H9 (cell line): ENCODE data around the gene IBA57. TPM values are rescaled to one million over a fixed set of nuclear protein-coding genes. Genes with fewer than 3 reads are reported as not detected.

Experiments used
- DNase-seq: peaks from one replicate; pipeline ENCODE4 v3.0.0-alpha.2; 2017
- H2AFZ ChIP-seq: one replicate; pipeline ENCODE4 v1.6.1; 2013; ENCODE audit warnings: mild to moderate bottlenecking, low read length, control low read depth, moderate library complexity
- H2AK5ac ChIP-seq: 2 replicates; pipeline ENCODE4 v1.6.1; 2013; ENCODE audit warnings: low read length, control low read depth, mixed read lengths; ENCODE audit not compliant: insufficient read length
- H2BK120ac ChIP-seq: one replicate; pipeline ENCODE4 v1.6.1; 2013; ENCODE audit warnings: low read depth, mild to moderate bottlenecking, low read length, control low read depth, inconsistent platforms; ENCODE audit not compliant: poor library complexity, severe bottlenecking
- H2BK12ac ChIP-seq: 2 replicates; pipeline ENCODE4 v1.6.1; 2013; ENCODE audit warnings: low read length, control low read depth, mixed read lengths, low read depth; ENCODE audit not compliant: insufficient read length
- H2BK15ac ChIP-seq: 2 replicates; pipeline ENCODE4 v1.6.1; 2013; ENCODE audit warnings: low read depth, low read length, control low read depth
- H2BK20ac ChIP-seq: one replicate; pipeline ENCODE4 v1.6.1; 2013; ENCODE audit warnings: low read depth, mild to moderate bottlenecking, low read length, control low read depth, inconsistent platforms; ENCODE audit not compliant: poor library complexity, severe bottlenecking
- H2BK5ac ChIP-seq: 2 replicates; pipeline ENCODE4 v1.6.1; 2013; ENCODE audit warnings: low read length, control low read depth, mixed read lengths; ENCODE audit not compliant: insufficient read length
- H3K14ac ChIP-seq: 2 replicates; pipeline ENCODE4 v1.6.1; 2013; ENCODE audit warnings: low read length, control low read depth; ENCODE audit not compliant: insufficient read depth
- H3K18ac ChIP-seq: 2 replicates; pipeline ENCODE4 v1.6.1; 2013; ENCODE audit warnings: low read depth, mild to moderate bottlenecking, mixed read lengths, low read length, control low read depth; ENCODE audit not compliant: insufficient read length
- H3K23ac ChIP-seq: 2 replicates; pipeline ENCODE4 v1.6.1; 2013; ENCODE audit warnings: low read length, control low read depth, mixed read lengths, low read depth; ENCODE audit not compliant: insufficient read length
- H3K23me2 ChIP-seq: 2 replicates; pipeline ENCODE4 v1.6.1; 2013; ENCODE audit warnings: low read depth, mild to moderate bottlenecking, mixed read lengths, low read length, control low read depth; ENCODE audit not compliant: insufficient read length, poor library complexity, severe bottlenecking
- H3K27ac ChIP-seq: 2 replicates; pipeline ENCODE4 v1.5.1; 2013; ENCODE audit warnings: low read length, control low read depth, mixed read lengths, low read depth; ENCODE audit not compliant: insufficient read length
- H3K27me3 ChIP-seq: 2 replicates; pipeline ENCODE4 v1.6.1; 2013; ENCODE audit warnings: low read length, control low read depth, inconsistent platforms; ENCODE audit not compliant: insufficient read depth
- H3K4ac ChIP-seq: 2 replicates; pipeline ENCODE4 v1.6.1; 2013; ENCODE audit warnings: low read depth, mild to moderate bottlenecking, control low read depth, inconsistent platforms, low read length, moderate library complexity
- H3K4me1 ChIP-seq: 2 replicates; pipeline ENCODE4 v1.6.1; 2013; ENCODE audit warnings: low read length, control low read depth, inconsistent platforms; ENCODE audit not compliant: insufficient read depth
- H3K4me2 ChIP-seq: 2 replicates; pipeline ENCODE4 v1.6.1; 2013; ENCODE audit warnings: low read length, control low read depth, mixed read lengths; ENCODE audit not compliant: insufficient read length, insufficient read depth
- H3K56ac ChIP-seq: 2 replicates; pipeline ENCODE4 v1.6.1; 2013; ENCODE audit warnings: low read depth, mild to moderate bottlenecking, mixed read lengths, low read length, control low read depth; ENCODE audit not compliant: insufficient read length
- H3K79me1 ChIP-seq: 2 replicates; pipeline ENCODE4 v1.6.1; 2013; ENCODE audit warnings: low read depth, mild to moderate bottlenecking, moderate library complexity, low read length, control low read depth, inconsistent platforms; ENCODE audit not compliant: insufficient read depth, poor library complexity, severe bottlenecking
- H3K79me2 ChIP-seq: 2 replicates; pipeline ENCODE4 v1.6.1; 2013; ENCODE audit warnings: low read length, control low read depth, inconsistent platforms; ENCODE audit not compliant: insufficient read depth
- H3K9ac ChIP-seq: 2 replicates; pipeline ENCODE4 v1.6.1; 2013; ENCODE audit warnings: low read length, control low read depth, mixed read lengths; ENCODE audit not compliant: insufficient read length; ENCODE audit errors: extremely low read depth
- H3K9me3 ChIP-seq: one replicate; pipeline ENCODE4 v1.6.1; 2013; ENCODE audit warnings: low read depth, low read length, inconsistent platforms; ENCODE audit not compliant: control insufficient read depth
- H3T11ph ChIP-seq: one replicate; pipeline ENCODE4 v1.6.1; 2013; ENCODE audit warnings: mild to moderate bottlenecking, low read length, control low read depth, inconsistent platforms
- H4K20me1 ChIP-seq: one replicate; pipeline ENCODE4 v1.6.1; 2013; ENCODE audit not compliant: control insufficient read depth, insufficient read length, insufficient read depth
- H4K5ac ChIP-seq: 2 replicates; pipeline ENCODE4 v1.6.1; 2013; ENCODE audit warnings: low read depth, mild to moderate bottlenecking, mixed read lengths, low read length, control low read depth; ENCODE audit not compliant: insufficient read length
- H4K8ac ChIP-seq: replicated peaks from 2 replicates; pipeline ENCODE4 v1.6.1; 2013; ENCODE audit warnings: low read length, control low read depth, mixed read lengths, low read depth; ENCODE audit not compliant: insufficient read length
- H4K91ac ChIP-seq: 2 replicates; pipeline ENCODE4 v1.6.1; 2013; ENCODE audit warnings: low read depth, mild to moderate bottlenecking, moderate library complexity, mixed read lengths, low read length, control low read depth; ENCODE audit not compliant: insufficient read length
- H3K27ac Mint-ChIP-seq, 3 experiments: 2 replicates in 2 of 3; 3 replicates in 1 of 3; pipeline ENCODE4 v1.8.0; 2020 to 2021; ENCODE audit warnings: mixed read lengths in 3 of 3, mild to moderate bottlenecking in 1 of 3, moderate library complexity in 1 of 3
- H3K27me3 Mint-ChIP-seq: 2 replicates; pipeline ENCODE4 v1.8.0; 2021; ENCODE audit warnings: low read depth, mild to moderate bottlenecking, moderate library complexity, mixed read lengths
- H3K36me3 Mint-ChIP-seq, 3 experiments: 2 replicates in 2 of 3; 3 replicates in 1 of 3; pipeline ENCODE4 v1.8.0; 2020 to 2021; ENCODE audit warnings: low read depth in 3 of 3, mixed read lengths in 3 of 3; ENCODE audit not compliant: insufficient read depth in 1 of 3
- H3K4me1 Mint-ChIP-seq, 2 experiments: 2 replicates each; pipeline ENCODE4 v1.8.0; 2020; ENCODE audit warnings: mixed read lengths in 2 of 2
- H3K4me3 Mint-ChIP-seq, 2 experiments: 2 replicates in 1 of 2; 3 replicates in 1 of 2; pipeline ENCODE4 v1.8.0; 2020 to 2021; ENCODE audit warnings: mild to moderate bottlenecking in 2 of 2, mixed read lengths in 2 of 2, moderate library complexity in 1 of 2
- H3K9me3 Mint-ChIP-seq, 2 experiments: 2 replicates in 1 of 2; 3 replicates in 1 of 2; pipeline ENCODE4 v1.8.0; 2020; ENCODE audit warnings: mild to moderate bottlenecking in 2 of 2, mixed read lengths in 2 of 2, moderate library complexity in 1 of 2
- WGBS: extraction: QIAGEN DNeasy Blood & Tissue Kit; methylation state at CpG from one replicate; pipeline ENCODE4 v1.1.7; 2013; ENCODE audit warnings: missing lambda C conversion rate, low lambda C conversion rate, mixed read lengths; ENCODE audit not compliant: insufficient read length; ENCODE audit errors: extremely low coverage; 5-methylcytosine and 5-hydroxymethylcytosine counted together
- total RNA-seq: library from RNA; stranded (reverse); gene quantifications from 2 replicates; pipeline ENCODE4 v1.2.1, GENCODE V29; 2021
- TF ChIP-seq, protein P1 (sequence below): fragments of 200-600 bp; sonication (generic); conservative IDR thresholded peaks from 3 replicates; pipeline ENCODE4 v1.8.0; 2021; ENCODE audit warnings: antibody characterized with exemption, mild to moderate bottlenecking

The IBA57 gene
- total RNA-seq, 1 experiment from 2014 or later: 12.6 TPM

DNA sequence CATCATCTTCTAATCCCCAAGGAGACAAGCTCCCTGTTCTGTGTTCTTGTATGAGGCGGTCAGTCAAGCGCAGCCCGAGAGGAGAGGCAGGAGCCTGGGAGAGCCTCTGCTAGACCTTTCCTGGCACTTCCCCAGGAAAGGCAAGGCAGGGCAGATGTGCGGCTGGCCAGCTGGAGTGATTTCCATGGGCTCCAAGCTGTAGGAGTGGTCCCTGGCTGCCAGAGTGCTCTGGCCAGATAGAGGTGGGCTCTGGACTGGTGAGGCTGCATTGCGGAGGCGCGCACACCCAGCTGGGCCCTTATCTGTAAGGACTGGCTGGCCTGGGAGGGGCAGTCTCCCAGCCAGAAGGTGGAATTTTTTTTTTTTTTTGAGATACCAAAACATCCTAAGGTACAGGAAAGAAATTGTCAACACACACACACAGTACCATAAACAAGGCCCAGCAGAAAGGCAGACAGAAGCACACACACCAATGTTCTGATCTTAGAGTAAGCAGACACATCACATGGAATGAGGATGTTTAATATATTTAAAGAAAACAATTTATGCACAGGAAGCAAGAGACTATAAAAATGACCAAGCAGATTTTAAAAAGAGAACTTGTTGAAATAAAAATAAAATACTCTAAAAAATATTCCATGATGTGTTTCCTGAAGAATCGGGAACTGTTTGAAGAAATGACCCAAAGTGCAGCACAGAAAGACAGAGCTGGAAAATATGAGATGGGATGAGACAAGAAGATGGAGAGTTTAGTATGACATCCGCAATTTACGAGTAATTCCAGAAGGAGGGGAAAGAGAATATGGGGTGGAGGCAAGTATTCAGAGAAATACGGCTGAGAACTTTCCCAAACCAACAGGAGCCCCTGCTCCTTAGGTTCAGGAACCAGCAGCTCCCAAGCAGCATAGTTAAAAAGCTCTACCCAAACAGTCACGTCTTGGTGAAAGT is 13.4 kb downstream of the IBA57 start:
- H3K79me2 ChIP-seq: no peaks in the 10 kb centered on the region
- H3K4me1 ChIP-seq: no peaks in the 10 kb centered on the region
- no peak overlapping the region for H2BK5ac ChIP-seq
- no peaks in the 10 kb centered on the region for H3K27me3 ChIP-seq
- H4K8ac ChIP-seq: no peak overlapping the region
- no peak overlapping the region for H3K4ac ChIP-seq
- TF ChIP-seq, protein P1, sequence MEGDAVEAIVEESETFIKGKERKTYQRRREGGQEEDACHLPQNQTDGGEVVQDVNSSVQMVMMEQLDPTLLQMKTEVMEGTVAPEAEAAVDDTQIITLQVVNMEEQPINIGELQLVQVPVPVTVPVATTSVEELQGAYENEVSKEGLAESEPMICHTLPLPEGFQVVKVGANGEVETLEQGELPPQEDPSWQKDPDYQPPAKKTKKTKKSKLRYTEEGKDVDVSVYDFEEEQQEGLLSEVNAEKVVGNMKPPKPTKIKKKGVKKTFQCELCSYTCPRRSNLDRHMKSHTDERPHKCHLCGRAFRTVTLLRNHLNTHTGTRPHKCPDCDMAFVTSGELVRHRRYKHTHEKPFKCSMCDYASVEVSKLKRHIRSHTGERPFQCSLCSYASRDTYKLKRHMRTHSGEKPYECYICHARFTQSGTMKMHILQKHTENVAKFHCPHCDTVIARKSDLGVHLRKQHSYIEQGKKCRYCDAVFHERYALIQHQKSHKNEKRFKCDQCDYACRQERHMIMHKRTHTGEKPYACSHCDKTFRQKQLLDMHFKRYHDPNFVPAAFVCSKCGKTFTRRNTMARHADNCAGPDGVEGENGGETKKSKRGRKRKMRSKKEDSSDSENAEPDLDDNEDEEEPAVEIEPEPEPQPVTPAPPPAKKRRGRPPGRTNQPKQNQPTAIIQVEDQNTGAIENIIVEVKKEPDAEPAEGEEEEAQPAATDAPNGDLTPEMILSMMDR: no peak
- H3K9me3 Mint-ChIP-seq: no peaks in the 10 kb centered on the region
- no peak overlapping the region for H2BK120ac ChIP-seq
- H3K27me3 Mint-ChIP-seq: no peaks in the 10 kb centered on the region
- no peak overlapping the region for H2BK15ac ChIP-seq
- H3K36me3 Mint-ChIP-seq: no peaks in the 10 kb centered on the region; a peak in 1 of 7 replicates
- no peak overlapping the region for H3K9ac ChIP-seq
- no peak overlapping the region for H3K27ac Mint-ChIP-seq
- DNase-seq: no peak
- no peak overlapping the region for H4K91ac ChIP-seq
- H2AFZ ChIP-seq: no peak overlapping the region
- H3K14ac ChIP-seq: no peak overlapping the region
- no peak overlapping the region for H3K27ac ChIP-seq
- no CpG with 5 or more reads among the region's 12 CpGs for WGBS
- H3K4me1 Mint-ChIP-seq: no peaks in the 10 kb centered on the region
- H3K4me3 Mint-ChIP-seq: no peak overlapping the region
- no peak overlapping the region for H3T11ph ChIP-seq
- no peaks in the 10 kb centered on the region for H3K9me3 ChIP-seq
- H3K79me1 ChIP-seq: no peaks in the 10 kb centered on the region
- H2AK5ac ChIP-seq: no peak overlapping the region
- no peak overlapping the region for H2BK20ac ChIP-seq
- H2BK12ac ChIP-seq: no peak overlapping the region
- no peak overlapping the region for H3K4me2 ChIP-seq
- no peak overlapping the region for H3K23ac ChIP-seq
- no peaks in the 10 kb centered on the region for H4K20me1 ChIP-seq
- H3K23me2 ChIP-seq: no peaks in the 10 kb centered on the region
- no peak overlapping the region for H3K18ac ChIP-seq
- H3K56ac ChIP-seq: no peak overlapping the region
- no peak overlapping the region for H4K5ac ChIP-seq
